Astrocyte (in vitro differentiated cells and primary cell): ENCODE measurements around the gene ETFA.

Experiments
- CTCF ChIP-seq: IDR thresholded peaks from 2 replicates; pipeline ENCODE4 v1.5.1; 2011; ENCODE audit warnings: low read depth, mild to moderate bottlenecking, inconsistent platforms, low read length, moderate library complexity; ENCODE audit not compliant: insufficient read depth
- EZH2 ChIP-seq: IDR thresholded peaks from 2 replicates; pipeline ENCODE4 v1.6.1; 2012; ENCODE audit warnings: mild to moderate bottlenecking, low read length, inconsistent platforms; ENCODE audit not compliant: insufficient read depth

GRCh38 chr15:76175442-76175841, 135.8 kb downstream of the ETFA start:
- TF ChIP-seq CTCF = no peak
- TF ChIP-seq EZH2 = no peak
